ENCODE measurements around the gene NUDT19. TPM values are rescaled to one million over a fixed set of nuclear protein-coding genes. Genes with fewer than 3 reads are reported as not detected.

Gene NUDT19
- total and polyA plus RNA-seq, 10 of the 15 experiments (the other 5 are each of a cell fraction or from before 2014, with no cell fraction given): 8.5 to 31.0 (median 17.0) TPM

GRCh38 chr19:32757189-32757588 is 65.6 kb downstream of the NUDT19 start:
- CTCF ChIA-PET: no interaction called here
- WGBS (ENCODE audit: insufficient coverage, insufficient replicate concordance, low lambda C conversion rate, missing lambda C conversion rate): 13% methylated on average over 3 of the region's 3 CpGs
- DNase-seq (ENCODE audit: low read depth, low spot score): no peak
- TF ChIP-seq SP1 (IDR thresholded peaks at IDR 0.05; ENCODE audit: low read depth, low read length): no peak
- TF ChIP-seq ZBTB11 (CRISPR knock-in tag; IDR thresholded peaks at IDR 0.05): no peak
- TF ChIP-seq ZNF592 (IDR thresholded peaks at IDR 0.05): no peak
- no peak for TF ChIP-seq NFYA (IDR thresholded peaks at IDR 0.05; ENCODE audit: borderline replicate concordance, low read depth, low read length)
- no peak for TF ChIP-seq POU2F2 (IDR thresholded peaks at IDR 0.05; ENCODE audit: borderline replicate concordance, low read depth, low read length)
- TF ChIP-seq PBX3 (IDR thresholded peaks at IDR 0.05; ENCODE audit: insufficient replicate concordance, low read depth, low read length): no peak
- TF ChIP-seq ZBTB4 (CRISPR knock-in tag; IDR thresholded peaks at IDR 0.05): no peak

More at GRCh38 chr19:32757189-32757588, 65.6 kb downstream of the NUDT19 start:
- Histone ChIP-seq H2AFZ (ENCODE audit: control insufficient read depth, low read depth, low read length) (no peak overlapping the region), H3K4me1 (ENCODE audit: control insufficient read depth, insufficient read depth, low read length) (no peaks in the 10 kb centered on the region), H3K4me2 (ENCODE audit: control insufficient read depth, insufficient read depth) (no peak overlapping the region), H4K20me1 (ENCODE audit: control insufficient read depth, insufficient read depth) (no peaks in the 10 kb centered on the region), H3K79me2 (ENCODE audit: control insufficient read depth, insufficient read depth, low read length) (no peaks in the 10 kb centered on the region), H3K27me3 (replicated peaks in 1 of 2; ENCODE audit: control insufficient read depth in 2 of 2, insufficient read depth in 2 of 2, low read length in 1 of 2) (no peaks in the 10 kb centered on the region), H3K9ac (ENCODE audit: control insufficient read depth, insufficient read depth, low read length) (no peak overlapping the region), H3K36me3 (ENCODE audit: control insufficient read depth in 2 of 2, insufficient read depth in 2 of 2, low read length in 1 of 2) (no peaks in the 10 kb centered on the region), H3K4me3 (no peak overlapping the region), H3K27ac (ENCODE audit: control insufficient read depth, insufficient read depth) (no peak overlapping the region), H3K9me3 (replicated peaks; ENCODE audit: control insufficient read depth, insufficient read depth, low read length) (no peaks in the 10 kb centered on the region)
- POLR2A ChIA-PET: no interaction called here
- SMC1A ChIA-PET (ENCODE audit: uncharacterized antibody, unreplicated experiment): no interaction called here
- ATAC-seq (no peak), FAIRE-seq (no peak)
- in situ Hi-C loops (cut with MboI): no loop called here
- BruUV-seq (replicated peaks): no TSS peak
- intact Hi-C loops (cut with micrococcal nuclease; ENCODE audit: unreplicated experiment): no loop called here
- RAD21 ChIA-PET (ENCODE audit: unreplicated experiment): no interaction called here
